ENCODE results near the gene TMEM95. TPM values are rescaled to one million over a fixed set of nuclear protein-coding genes. Genes with fewer than 3 reads are reported as not detected.

TMEM95 gene
- total and polyA plus RNA-seq, 10 of the 15 experiments (the other 5 are each of a cell fraction or from before 2014, with no cell fraction given) = 0.05 to 0.28 TPM; not detected in 8

GRCh38 chr17:7314719-7315569, 40.0 kb upstream of the TMEM95 start, which contains the start of gene GPS2 (continued):
- TF ChIP-seq ZBTB40 (IDR thresholded peaks at IDR 0.05; ENCODE audit: borderline replicate concordance) (peak; percentile 94), REST (IDR thresholded peaks at IDR 0.05; ENCODE audit: low read depth, low read length) (peak; percentile 80), ATF2 (IDR thresholded peaks at IDR 0.05; ENCODE audit: low read length) (no peak), NR2C2 (IDR thresholded peaks at IDR 0.05; ENCODE audit: borderline replicate concordance, control insufficient read depth, insufficient read length, low read depth) (peak; percentile 77), DPF2 (IDR thresholded peaks at IDR 0.05) (peak; percentile 66), MLLT1 (IDR thresholded peaks at IDR 0.05) (no peak), ZBTB33 (IDR thresholded peaks at IDR 0.05) (no peak), MEF2A (IDR thresholded peaks at IDR 0.05; ENCODE audit: insufficient read depth, low read depth, low read length) (no peak), EP300 (IDR thresholded peaks at IDR 0.05; ENCODE audit: borderline replicate concordance in 1 of 2, control insufficient read depth in 1 of 2, low read depth in 2 of 2, low read length in 2 of 2) (no peak), PKNOX1 (IDR thresholded peaks at IDR 0.05) (peak; percentile 53; the same call in 1 of the 2 replicates), POU2F2 (IDR thresholded peaks at IDR 0.05; ENCODE audit: borderline replicate concordance, low read depth, low read length) (0 out of 3 replicates have a peak, but pooled peaks have one; percentile 16), FOS (IDR thresholded peaks at IDR 0.05; ENCODE audit: borderline replicate concordance, extremely low read depth, insufficient read length) (no peak), FOXM1 (IDR thresholded peaks at IDR 0.05; ENCODE audit: low read depth, low read length) (no peak)

Data from GM12878 (cell line).